ENCODE measurements around the gene TSC2. TPM values are rescaled to one million over a fixed set of nuclear protein-coding genes. Genes with fewer than 3 reads are reported as not detected.

Gene TSC2
- total RNA-seq, 2 donors from 2014 or later: 77.8 to 86.9 TPM

Small RNAs within 50 kb of the gene (microRNA-seq; reads per million reads assigned to microRNA genes)
- gene MIR1225 (ENCODE audit: borderline microRNAs expressed in 2 of 2): 1.6 to 3.9 reads per million in 2 donors
- gene MIR3180-5 (ENCODE audit: borderline microRNAs expressed in 2 of 2): 0 reads per million in 2 donors
- gene MIR4516 (ENCODE audit: borderline microRNAs expressed in 2 of 2): 0 to 0.26 reads per million in 2 donors
- 0 reads per million in 2 donors for gene MIR6511B1 (ENCODE audit: borderline microRNAs expressed in 2 of 2)

Other genes starting within 250 kb of the TSC2 start
- 10 to 100 TPM; 36.1 to 48.2 TPM for gene HAGH, start 221.2 kb upstream of the TSC2 start, total RNA-seq
- gene FAHD1, start 220.8 kb upstream of the TSC2 start, total RNA-seq: 10 to 100 TPM; 14.0 to 17.3 TPM
- not detected for gene MEIOB, start 175.8 kb upstream of the TSC2 start, total RNA-seq
- not detected for gene HS3ST6, start 129.6 kb upstream of the TSC2 start, total RNA-seq
- gene MSRB1, start 104.8 kb upstream of the TSC2 start, total RNA-seq: 10 to 100 TPM; 61.4 to 70.0 TPM
- gene RPL3L, start 93.3 kb upstream of the TSC2 start, total RNA-seq: not detected
- gene NDUFB10, start 88.4 kb upstream of the TSC2 start, total RNA-seq: 100 to 1,000 TPM; 112 to 116 TPM
- 1,000 to 10,000 TPM; 1,131 to 1,263 TPM for gene RPS2, start 83.2 kb upstream of the TSC2 start, total RNA-seq
- not detected for gene RNF151, start 81.1 kb upstream of the TSC2 start, total RNA-seq
- 10 to 100 TPM; 17.6 to 20.1 TPM for gene TBL3, start 75.9 kb upstream of the TSC2 start, total RNA-seq
- gene NOXO1, start 66.5 kb upstream of the TSC2 start, total RNA-seq: not detected
- gene GFER, start 63.8 kb upstream of the TSC2 start, total RNA-seq: 10 to 100 TPM; 15.1 to 16.2 TPM
- under 1 TPM; 0.33 to 0.83 TPM for gene SYNGR3, start 58.0 kb upstream of the TSC2 start, total RNA-seq
- gene ZNF598, start 38.2 kb upstream of the TSC2 start, total RNA-seq: 10 to 100 TPM; 29.4 to 38.7 TPM
- gene NPW, start 28.2 kb upstream of the TSC2 start, total RNA-seq: not detected
- 100 to 1,000 TPM; 115 to 143 TPM for gene NHERF2, start 21.1 kb upstream of the TSC2 start, total RNA-seq
- gene NTHL1, start 151 bp upstream of the TSC2 start, total RNA-seq: 10 to 100 TPM in 1 of 2 donors, 1 to 10 TPM in 1; 8.1 to 15.2 TPM
- gene PKD1, start 87.9 kb downstream of the TSC2 start, total RNA-seq: 100 to 1,000 TPM; 177 to 181 TPM
- under 1 TPM in 1 of 2 donors, not detected in 1; 0.28 TPM for gene RAB26, start 100.6 kb downstream of the TSC2 start, total RNA-seq
- 10 to 100 TPM; 56.7 to 62.0 TPM for gene TRAF7, start 107.8 kb downstream of the TSC2 start, total RNA-seq
- under 1 TPM in 1 of 2 donors, not detected in 1; 0.05 TPM for gene CASKIN1, start 148.6 kb downstream of the TSC2 start, total RNA-seq
- 10 to 100 TPM; 16.6 to 21.4 TPM for gene MLST8, start 157.5 kb downstream of the TSC2 start, total RNA-seq
- 1 to 10 TPM; 2.1 to 2.6 TPM for gene BRICD5, start 162.9 kb downstream of the TSC2 start, total RNA-seq
- 1 to 10 TPM; 7.2 to 8.4 TPM for gene PGP, start 166.9 kb downstream of the TSC2 start, total RNA-seq
- gene E4F1, start 175.6 kb downstream of the TSC2 start, total RNA-seq: 10 to 100 TPM; 15.5 to 19.3 TPM
- gene DNASE1L2, start 188.5 kb downstream of the TSC2 start, total RNA-seq: under 1 TPM in 1 of 2 donors, not detected in 1; 0.19 TPM
- 10 to 100 TPM; 30.2 to 31.9 TPM for gene ECI1, start 203.6 kb downstream of the TSC2 start, total RNA-seq
- 100 to 1,000 TPM in 1 of 2 donors, 10 to 100 TPM in 1; 84.9 to 101 TPM for gene RNPS1, start 220.1 kb downstream of the TSC2 start, total RNA-seq

All from posterior vena cava (tissue), 2 donors.